ENCODE results near the gene CDH11.

Gene CDH11

GRCh38 chr16:65118871-65119270 lies 3.0 kb downstream of the CDH11 start:
- TF ChIP-seq, protein P1, sequence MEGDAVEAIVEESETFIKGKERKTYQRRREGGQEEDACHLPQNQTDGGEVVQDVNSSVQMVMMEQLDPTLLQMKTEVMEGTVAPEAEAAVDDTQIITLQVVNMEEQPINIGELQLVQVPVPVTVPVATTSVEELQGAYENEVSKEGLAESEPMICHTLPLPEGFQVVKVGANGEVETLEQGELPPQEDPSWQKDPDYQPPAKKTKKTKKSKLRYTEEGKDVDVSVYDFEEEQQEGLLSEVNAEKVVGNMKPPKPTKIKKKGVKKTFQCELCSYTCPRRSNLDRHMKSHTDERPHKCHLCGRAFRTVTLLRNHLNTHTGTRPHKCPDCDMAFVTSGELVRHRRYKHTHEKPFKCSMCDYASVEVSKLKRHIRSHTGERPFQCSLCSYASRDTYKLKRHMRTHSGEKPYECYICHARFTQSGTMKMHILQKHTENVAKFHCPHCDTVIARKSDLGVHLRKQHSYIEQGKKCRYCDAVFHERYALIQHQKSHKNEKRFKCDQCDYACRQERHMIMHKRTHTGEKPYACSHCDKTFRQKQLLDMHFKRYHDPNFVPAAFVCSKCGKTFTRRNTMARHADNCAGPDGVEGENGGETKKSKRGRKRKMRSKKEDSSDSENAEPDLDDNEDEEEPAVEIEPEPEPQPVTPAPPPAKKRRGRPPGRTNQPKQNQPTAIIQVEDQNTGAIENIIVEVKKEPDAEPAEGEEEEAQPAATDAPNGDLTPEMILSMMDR (IDR thresholded peaks at IDR 0.05; ENCODE audit: extremely low read depth, insufficient read depth, missing control alignments): no peak
- in situ Hi-C loops (cut with MboI; ENCODE audit: low pct_unique_long_range_greater_than_20kb, low sequenced_read_pairs, unreplicated experiment): loop anchor here (25.0 kb wide), 1 partner anchor 1757 kb away; no protein-coding TSS in a partner anchor
- no peak for DNase-seq (ENCODE audit: low spot score)

DNA sequence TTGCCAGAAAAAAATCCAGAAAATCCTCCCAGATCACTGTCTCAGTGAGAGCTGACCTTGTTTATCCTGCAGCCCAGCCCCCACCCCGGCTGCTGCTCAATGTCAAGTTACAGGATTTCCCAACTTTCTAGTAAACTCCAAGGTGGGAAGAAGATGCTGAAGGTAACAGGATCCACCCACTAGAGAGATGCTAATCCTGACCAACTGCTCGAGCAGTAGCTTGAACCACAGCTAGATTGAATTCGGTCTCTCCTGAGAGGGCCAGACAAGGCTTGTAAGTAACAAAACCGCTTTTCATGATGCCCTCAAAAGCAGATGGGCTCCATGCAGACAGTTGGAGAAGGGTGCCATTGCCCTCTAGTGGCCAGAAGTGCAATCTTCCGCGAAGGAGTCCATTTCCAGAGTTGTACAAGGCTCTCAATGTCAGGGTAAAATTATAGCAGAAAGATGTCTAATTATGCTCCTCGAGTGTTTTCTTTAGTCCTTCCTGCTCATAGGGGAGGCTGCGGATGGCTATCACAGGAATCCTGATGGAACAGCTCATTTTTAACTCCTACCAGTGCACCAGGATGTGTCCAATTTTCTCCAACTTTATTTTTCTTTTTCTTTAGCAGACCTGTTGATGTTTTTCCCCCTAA lies 3.9 kb downstream of the CDH11 start:
- TF ChIP-seq, protein P1 (IDR thresholded peaks at IDR 0.05; ENCODE audit: extremely low read depth, insufficient read depth, missing control alignments): peak; percentile 90
- in situ Hi-C loops (cut with MboI; ENCODE audit: low pct_unique_long_range_greater_than_20kb, low sequenced_read_pairs, unreplicated experiment): loop anchor here (25.0 kb wide), 1 partner anchor 1756 kb away; no protein-coding TSS in a partner anchor
- peak; percentile 62 for DNase-seq (ENCODE audit: low spot score)

DNA sequence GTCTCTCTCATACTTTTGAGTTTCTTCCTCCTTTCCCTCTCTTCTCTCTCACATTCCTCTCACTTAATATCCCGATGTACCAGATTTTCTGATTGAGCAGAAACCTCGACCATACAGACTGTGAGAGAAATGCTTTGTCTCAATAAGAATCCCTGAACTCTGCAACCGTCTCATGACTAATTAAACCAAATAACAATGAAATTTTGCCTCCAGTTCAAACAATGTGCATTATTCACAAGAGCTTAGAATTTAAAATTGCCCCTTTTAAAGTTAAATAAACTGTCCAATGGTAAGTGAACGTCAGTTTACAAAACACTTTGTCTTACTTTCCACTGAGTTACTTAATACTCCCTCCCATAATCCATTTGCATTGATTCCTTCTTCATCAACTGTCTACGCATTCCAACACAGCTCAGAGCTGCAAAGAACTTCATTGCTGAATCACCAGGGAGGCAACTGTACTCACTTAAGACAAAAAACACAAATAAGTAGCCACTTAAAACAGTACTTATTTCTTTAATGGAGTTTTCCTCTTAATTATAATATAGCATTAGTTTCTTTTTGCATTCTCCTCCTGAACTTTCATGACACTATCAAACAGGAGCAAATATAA lies 4.9 kb downstream of the CDH11 start:
- TF ChIP-seq, protein P1 (IDR thresholded peaks at IDR 0.05; ENCODE audit: extremely low read depth, insufficient read depth, missing control alignments): no peak
- in situ Hi-C loops (cut with MboI; ENCODE audit: low pct_unique_long_range_greater_than_20kb, low sequenced_read_pairs, unreplicated experiment): loop anchor here (25.0 kb wide), 1 partner anchor 1755 kb away; no protein-coding TSS in a partner anchor
- DNase-seq (ENCODE audit: low spot score): no peak

- no peak for DNase-seq (ENCODE audit: low spot score)
- in situ Hi-C loops (cut with MboI; ENCODE audit: low pct_unique_long_range_greater_than_20kb, low sequenced_read_pairs, unreplicated experiment): loop anchor here (25.0 kb wide), 1 partner anchor 1754 kb away; no protein-coding TSS in a partner anchor
- TF ChIP-seq, protein P1 (IDR thresholded peaks at IDR 0.05; ENCODE audit: extremely low read depth, insufficient read depth, missing control alignments): no peak
Observed at GRCh38 chr16:65116216-65116615, 5.6 kb downstream of the CDH11 start.

GRCh38 chr16:65114527-65114926 lies 7.3 kb downstream of the CDH11 start:
- TF ChIP-seq, protein P1 (IDR thresholded peaks at IDR 0.05; ENCODE audit: extremely low read depth, insufficient read depth, missing control alignments): no peak
- DNase-seq (ENCODE audit: low spot score): no peak
- in situ Hi-C loops (cut with MboI; ENCODE audit: low pct_unique_long_range_greater_than_20kb, low sequenced_read_pairs, unreplicated experiment): loop anchor here (25.0 kb wide), 1 partner anchor 1752 kb away; no protein-coding TSS in a partner anchor

- no peak for DNase-seq (ENCODE audit: low spot score)
- TF ChIP-seq, protein P1 (IDR thresholded peaks at IDR 0.05; ENCODE audit: extremely low read depth, insufficient read depth, missing control alignments): no peak
- in situ Hi-C loops (cut with MboI; ENCODE audit: low pct_unique_long_range_greater_than_20kb, low sequenced_read_pairs, unreplicated experiment): loop anchor here (25.0 kb wide), 1 partner anchor 1751 kb away; no protein-coding TSS in a partner anchor
Observed at GRCh38 chr16:65113441-65113840, 8.4 kb downstream of the CDH11 start.

Measured in GM13977 (cell line).